ENCODE results near the gene CMIP.
"Not testable (repeated sequence)": the region's sequence is repeated elsewhere in the genome, so short reads cannot be mapped to it uniquely, and the experiment has no call there.

DNA sequence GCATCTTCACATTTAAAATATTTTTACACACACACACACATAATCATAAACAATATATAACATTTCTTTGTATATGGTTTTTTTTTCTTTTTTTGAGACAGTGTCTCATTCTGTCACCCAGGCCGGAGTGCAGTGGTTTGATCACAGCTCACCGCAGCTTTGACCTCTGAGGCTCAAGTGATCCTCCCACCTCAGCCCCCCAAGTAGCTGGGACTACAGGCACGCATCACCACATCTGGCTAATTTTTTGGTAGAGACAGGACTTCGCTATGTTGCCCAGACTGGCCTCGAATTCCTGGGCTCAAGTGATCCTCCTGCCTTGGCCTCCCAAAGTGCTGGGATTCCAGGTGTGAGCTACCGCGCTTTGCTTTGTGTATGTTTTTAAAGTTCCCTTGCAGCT, 78.2 kb downstream of the CMIP start:
- TF ChIP-seq POLR2A (IDR thresholded peaks at IDR 0.05) = not testable (repeated sequence)
- TF ChIP-seq, protein P1, sequence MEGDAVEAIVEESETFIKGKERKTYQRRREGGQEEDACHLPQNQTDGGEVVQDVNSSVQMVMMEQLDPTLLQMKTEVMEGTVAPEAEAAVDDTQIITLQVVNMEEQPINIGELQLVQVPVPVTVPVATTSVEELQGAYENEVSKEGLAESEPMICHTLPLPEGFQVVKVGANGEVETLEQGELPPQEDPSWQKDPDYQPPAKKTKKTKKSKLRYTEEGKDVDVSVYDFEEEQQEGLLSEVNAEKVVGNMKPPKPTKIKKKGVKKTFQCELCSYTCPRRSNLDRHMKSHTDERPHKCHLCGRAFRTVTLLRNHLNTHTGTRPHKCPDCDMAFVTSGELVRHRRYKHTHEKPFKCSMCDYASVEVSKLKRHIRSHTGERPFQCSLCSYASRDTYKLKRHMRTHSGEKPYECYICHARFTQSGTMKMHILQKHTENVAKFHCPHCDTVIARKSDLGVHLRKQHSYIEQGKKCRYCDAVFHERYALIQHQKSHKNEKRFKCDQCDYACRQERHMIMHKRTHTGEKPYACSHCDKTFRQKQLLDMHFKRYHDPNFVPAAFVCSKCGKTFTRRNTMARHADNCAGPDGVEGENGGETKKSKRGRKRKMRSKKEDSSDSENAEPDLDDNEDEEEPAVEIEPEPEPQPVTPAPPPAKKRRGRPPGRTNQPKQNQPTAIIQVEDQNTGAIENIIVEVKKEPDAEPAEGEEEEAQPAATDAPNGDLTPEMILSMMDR (IDR thresholded peaks at IDR 0.05) = not testable (repeated sequence)

Data from thyroid gland (tissue), 4 donors.